MM.1S (cell line): ENCODE measurements around the gene TRABD2B.

Source experiments
- DNase-seq: peaks from one replicate; pipeline ENCODE4 v3.0.0-alpha.2; 2015
- H2AFZ ChIP-seq: fragments of 300-600 bp; sonication (generic); 2 replicates; pipeline ENCODE4 v1.6.0; 2016; ENCODE audit warnings: antibody characterized with exemption, low read length
- H3F3A ChIP-seq: fragments of 300-600 bp; sonication (generic); 2 replicates; pipeline ENCODE4 v1.6.1; 2016; ENCODE audit warnings: mild to moderate bottlenecking, antibody characterized with exemption, low read length, moderate library complexity, mixed read lengths; ENCODE audit not compliant: insufficient read depth
- H3K27ac ChIP-seq: fragments of 300-600 bp; sonication (generic); 2 replicates; pipeline ENCODE4 v1.5.1; 2016; ENCODE audit warnings: mild to moderate bottlenecking, low read length
- H3K27me3 ChIP-seq: fragments of 300-600 bp; sonication (generic); replicated peaks from 2 replicates; pipeline ENCODE4 v1.6.0; 2016; ENCODE audit warnings: low read length; ENCODE audit not compliant: insufficient read depth
- H3K36me3 ChIP-seq: fragments of 300-600 bp; sonication (generic); replicated peaks from 2 replicates; pipeline ENCODE4 v1.6.1; 2016; ENCODE audit warnings: mild to moderate bottlenecking, low read length, mixed read lengths; ENCODE audit not compliant: insufficient read depth
- H3K4me1 ChIP-seq: fragments of 300-600 bp; sonication (generic); 2 replicates; pipeline ENCODE4 v1.6.1; 2016; ENCODE audit warnings: low read length, mixed read lengths
- H3K4me2 ChIP-seq: fragments of 300-600 bp; sonication (generic); 2 replicates; pipeline ENCODE4 v1.6.0; 2016; ENCODE audit warnings: low read depth, low read length
- H3K4me3 ChIP-seq: fragments of 300-600 bp; sonication (generic); 2 replicates; pipeline ENCODE4 v1.5.1; 2016; ENCODE audit warnings: low read length, mixed read lengths
- H3K79me2 ChIP-seq: fragments of 300-600 bp; sonication (generic); 2 replicates; pipeline ENCODE4 v1.6.1; 2016; ENCODE audit warnings: mixed run types, low read length, mixed read lengths
- H3K9ac ChIP-seq: fragments of 300-600 bp; sonication (generic); 2 replicates; pipeline ENCODE4 v1.6.1; 2016; ENCODE audit warnings: low read length, mixed read lengths
- H3K9me2 ChIP-seq: fragments of 300-600 bp; sonication (generic); replicated peaks from 2 replicates; pipeline ENCODE4 v1.6.1; 2016; ENCODE audit warnings: mild to moderate bottlenecking, low read length, mixed read lengths; ENCODE audit not compliant: insufficient read depth
- H3K9me3 ChIP-seq: fragments of 300-600 bp; sonication (generic); replicated peaks from 2 replicates; pipeline ENCODE4 v1.6.1; 2016; ENCODE audit warnings: mild to moderate bottlenecking, low read length, mixed read lengths; ENCODE audit not compliant: insufficient read depth
- H4K20me1 ChIP-seq: fragments of 300-600 bp; sonication (generic); 2 replicates; pipeline ENCODE4 v1.6.1; 2016; ENCODE audit warnings: mild to moderate bottlenecking, low read length, moderate library complexity, mixed read lengths; ENCODE audit not compliant: insufficient read depth
- EZH2 ChIP-seq: fragments of 300-600 bp; sonication (generic); optimal IDR thresholded peaks from 2 replicates; pipeline ENCODE3; 2017; ENCODE audit warnings: low read depth, mild to moderate bottlenecking, antibody characterized with exemption, low read length, mixed read lengths
- EZH2phosphoT487 ChIP-seq: fragments of 300-600 bp; sonication (generic); IDR thresholded peaks from 2 replicates; pipeline ENCODE4 v1.6.1; 2018; ENCODE audit warnings: antibody characterized with exemption, low read length
- TF ChIP-seq, protein P1 (sequence below): fragments of 300-600 bp; sonication (generic); IDR thresholded peaks from 2 replicates; pipeline ENCODE4 v1.5.1; 2016; ENCODE audit warnings: antibody characterized with exemption, low read length, mixed read lengths

The TRABD2B gene

DNA sequence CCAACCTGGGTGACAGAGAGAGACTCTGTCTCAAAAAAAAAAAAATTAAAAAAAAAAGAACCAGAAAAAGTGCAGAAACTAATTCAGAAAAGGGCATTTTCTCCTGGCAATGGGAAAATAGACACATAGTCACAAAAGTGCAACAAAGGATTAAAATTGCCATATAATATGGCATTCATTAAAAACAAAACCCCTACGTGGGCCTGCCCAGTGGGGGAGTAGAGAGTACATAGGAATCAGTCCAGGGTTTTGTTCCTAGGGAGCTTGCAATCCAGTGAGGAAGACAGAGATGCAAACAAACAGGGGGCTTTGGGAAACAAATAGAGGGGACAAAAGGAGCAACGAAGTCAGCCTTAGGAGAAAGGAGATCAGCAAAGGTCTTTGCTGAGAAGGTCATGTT is 4.5 kb upstream of the TRABD2B start:
- no peaks in the 10 kb centered on the region for H3K27me3 ChIP-seq
- no peak overlapping the region for H3K4me2 ChIP-seq
- H4K20me1 ChIP-seq: no peaks in the 10 kb centered on the region
- no peak overlapping the region for H3K9ac ChIP-seq
- H3K79me2 ChIP-seq: no peaks in the 10 kb centered on the region
- TF ChIP-seq EZH2: no peak
- TF ChIP-seq, protein P1, sequence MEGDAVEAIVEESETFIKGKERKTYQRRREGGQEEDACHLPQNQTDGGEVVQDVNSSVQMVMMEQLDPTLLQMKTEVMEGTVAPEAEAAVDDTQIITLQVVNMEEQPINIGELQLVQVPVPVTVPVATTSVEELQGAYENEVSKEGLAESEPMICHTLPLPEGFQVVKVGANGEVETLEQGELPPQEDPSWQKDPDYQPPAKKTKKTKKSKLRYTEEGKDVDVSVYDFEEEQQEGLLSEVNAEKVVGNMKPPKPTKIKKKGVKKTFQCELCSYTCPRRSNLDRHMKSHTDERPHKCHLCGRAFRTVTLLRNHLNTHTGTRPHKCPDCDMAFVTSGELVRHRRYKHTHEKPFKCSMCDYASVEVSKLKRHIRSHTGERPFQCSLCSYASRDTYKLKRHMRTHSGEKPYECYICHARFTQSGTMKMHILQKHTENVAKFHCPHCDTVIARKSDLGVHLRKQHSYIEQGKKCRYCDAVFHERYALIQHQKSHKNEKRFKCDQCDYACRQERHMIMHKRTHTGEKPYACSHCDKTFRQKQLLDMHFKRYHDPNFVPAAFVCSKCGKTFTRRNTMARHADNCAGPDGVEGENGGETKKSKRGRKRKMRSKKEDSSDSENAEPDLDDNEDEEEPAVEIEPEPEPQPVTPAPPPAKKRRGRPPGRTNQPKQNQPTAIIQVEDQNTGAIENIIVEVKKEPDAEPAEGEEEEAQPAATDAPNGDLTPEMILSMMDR: no peak
- TF ChIP-seq EZH2phosphoT487: no peak
- H2AFZ ChIP-seq: no peak overlapping the region
- no peaks in the 10 kb centered on the region for H3F3A ChIP-seq
- H3K9me2 ChIP-seq: no peaks in the 10 kb centered on the region
- H3K9me3 ChIP-seq: no peaks in the 10 kb centered on the region
- H3K4me3 ChIP-seq: no peak overlapping the region
- no peaks in the 10 kb centered on the region for H3K36me3 ChIP-seq
- H3K27ac ChIP-seq: no peak overlapping the region
- no peaks in the 10 kb centered on the region for H3K4me1 ChIP-seq
- DNase-seq: no peak

DNA sequence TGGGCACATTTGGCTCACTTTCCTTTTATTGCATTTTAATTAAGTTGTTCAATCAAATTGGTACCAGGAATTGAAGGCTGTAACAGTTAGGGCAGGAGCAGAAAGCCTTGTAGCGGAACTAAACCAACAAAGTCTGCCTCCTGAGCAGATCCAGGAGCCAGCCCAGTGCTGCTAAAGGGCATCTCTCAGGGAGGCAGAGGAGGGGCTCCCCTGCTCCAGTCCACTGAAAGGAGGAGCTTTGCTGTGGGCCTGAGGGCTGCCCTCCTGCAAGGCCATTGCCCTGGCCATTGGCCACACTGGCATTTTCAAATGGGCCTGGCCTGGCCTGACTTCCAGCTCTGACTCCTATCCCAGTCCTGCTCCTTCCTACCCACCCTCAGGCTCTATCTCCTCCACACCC is 3.7 kb upstream of the TRABD2B start:
- no peak for DNase-seq

DNA sequence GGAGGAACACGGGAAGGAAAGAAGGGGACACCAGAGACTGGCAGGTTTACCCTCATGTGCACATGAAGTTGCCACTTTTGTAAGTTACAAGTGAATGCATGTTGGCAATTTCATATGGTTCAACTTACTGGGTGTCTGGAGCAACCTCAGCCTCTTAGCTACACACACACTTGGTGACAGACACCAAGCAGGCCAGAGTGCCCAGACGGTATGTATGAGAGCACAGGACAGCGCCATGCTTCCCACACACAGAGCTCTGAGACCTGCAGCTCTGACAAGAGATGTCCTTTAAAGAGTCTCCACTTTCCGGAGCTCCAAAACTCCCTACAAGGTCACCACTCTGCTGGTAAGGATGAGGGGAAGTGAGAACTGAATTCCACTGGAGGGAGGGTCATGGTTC is 1.9 kb upstream of the TRABD2B start:
- H3K4me3 ChIP-seq: no peak overlapping the region
- H3K36me3 ChIP-seq: no peaks in the 10 kb centered on the region
- DNase-seq: no peak
- H3K9me3 ChIP-seq: no peaks in the 10 kb centered on the region
- no peaks in the 10 kb centered on the region for H3F3A ChIP-seq
- no peak overlapping the region for H3K9ac ChIP-seq
- H3K79me2 ChIP-seq: no peaks in the 10 kb centered on the region
- no peak overlapping the region for H2AFZ ChIP-seq
- H4K20me1 ChIP-seq: no peaks in the 10 kb centered on the region
- H3K4me2 ChIP-seq: no peak overlapping the region
- H3K27ac ChIP-seq: no peak overlapping the region
- TF ChIP-seq, protein P1: no peak
- no peak for TF ChIP-seq EZH2phosphoT487
- TF ChIP-seq EZH2: no peak
- H3K9me2 ChIP-seq: no peaks in the 10 kb centered on the region
- H3K27me3 ChIP-seq: peaks cover 8% of the 10 kb centered on the region
- H3K4me1 ChIP-seq: no peaks in the 10 kb centered on the region

More for the DNA sequence above, 3.7 kb upstream of the TRABD2B start:
- Histone ChIP-seq H3K79me2 (no peaks in the 10 kb centered on the region), H3K4me1 (no peaks in the 10 kb centered on the region), H3K4me3 (no peak overlapping the region), H3K27ac (no peak overlapping the region), H3K9ac (no peak overlapping the region), H3K9me2 (no peaks in the 10 kb centered on the region), H3K27me3 (peaks cover 4% of the 10 kb centered on the region; the same call in 1 of the 2 replicates), H2AFZ (no peak overlapping the region), H4K20me1 (no peaks in the 10 kb centered on the region), H3K9me3 (no peaks in the 10 kb centered on the region), H3K36me3 (no peaks in the 10 kb centered on the region), H3K4me2 (no peak overlapping the region), H3F3A (no peaks in the 10 kb centered on the region)
- TF ChIP-seq EZH2 (no peak), EZH2phosphoT487 (no peak)

DNA sequence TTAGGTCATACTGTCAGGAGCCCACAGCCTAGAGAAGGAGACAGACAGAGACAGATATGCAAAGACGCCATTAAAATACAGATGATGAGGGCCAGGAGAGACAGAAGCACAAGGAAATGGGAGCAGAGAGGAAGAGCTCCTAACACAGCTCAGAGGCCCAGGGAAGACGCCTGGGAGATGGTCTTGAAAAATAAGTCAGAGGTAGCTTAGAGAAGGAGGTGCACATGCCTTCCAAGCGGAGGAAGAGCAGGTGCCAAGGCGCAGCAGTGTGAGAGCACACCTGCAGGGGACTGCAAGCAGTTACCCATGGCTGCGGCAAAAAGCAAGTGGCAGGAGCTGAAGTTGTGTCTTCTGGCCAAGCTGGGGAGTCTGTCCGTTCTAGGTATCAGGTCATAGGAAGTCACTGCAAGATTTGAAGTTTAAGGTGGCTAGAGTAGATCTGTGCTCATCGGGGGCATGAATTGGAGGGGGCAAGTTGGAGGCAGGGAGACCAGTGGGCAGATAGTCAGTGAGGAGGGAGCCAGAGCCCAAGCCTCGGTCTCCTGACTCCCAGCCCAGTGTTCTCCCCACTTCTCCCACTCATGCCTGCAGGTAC is 1.3 kb upstream of the TRABD2B start:
- no peaks in the 10 kb centered on the region for H3K4me1 ChIP-seq
- H3K27ac ChIP-seq: no peak overlapping the region
- no peaks in the 10 kb centered on the region for H4K20me1 ChIP-seq
- peaks cover 8% of the 10 kb centered on the region for H3K27me3 ChIP-seq
- H3F3A ChIP-seq: no peaks in the 10 kb centered on the region
- no peaks in the 10 kb centered on the region for H3K79me2 ChIP-seq
- no peak overlapping the region for H2AFZ ChIP-seq
- no peak overlapping the region for H3K4me2 ChIP-seq
- H3K4me3 ChIP-seq: no peak overlapping the region
- H3K9me3 ChIP-seq: no peaks in the 10 kb centered on the region
- H3K36me3 ChIP-seq: no peaks in the 10 kb centered on the region
- DNase-seq: no peak
- no peaks in the 10 kb centered on the region for H3K9me2 ChIP-seq
- no peak overlapping the region for H3K9ac ChIP-seq
- no peak for TF ChIP-seq EZH2phosphoT487
- no peak for TF ChIP-seq EZH2
- TF ChIP-seq, protein P1: no peak
